ENCODE measurements around the gene MAEL.

DNA sequence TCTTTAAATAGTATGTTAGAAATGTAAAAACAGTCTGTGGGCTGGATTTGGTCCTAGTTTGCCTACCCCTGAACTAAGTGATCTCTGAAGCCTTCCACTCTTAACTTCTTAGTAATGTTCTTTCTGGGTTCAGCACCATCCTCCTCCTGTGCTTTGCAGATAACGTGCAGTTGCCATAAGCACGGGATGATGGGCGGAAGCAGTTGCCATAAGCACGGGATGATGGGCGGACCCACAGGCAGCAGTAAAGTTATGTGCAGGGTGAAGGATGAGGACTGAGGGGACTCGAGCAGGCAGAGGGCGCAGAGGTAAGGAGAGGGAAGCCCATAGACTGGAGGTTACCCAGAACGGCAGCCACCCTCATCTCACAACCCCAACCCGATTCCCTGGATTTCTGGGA lies 75.5 kb downstream of the MAEL start:
- no peak for TF ChIP-seq POLR2A (IDR thresholded peaks at IDR 0.05; ENCODE audit: borderline replicate concordance, extremely low read depth, insufficient read depth, insufficient read length)
- TF ChIP-seq, protein P1, sequence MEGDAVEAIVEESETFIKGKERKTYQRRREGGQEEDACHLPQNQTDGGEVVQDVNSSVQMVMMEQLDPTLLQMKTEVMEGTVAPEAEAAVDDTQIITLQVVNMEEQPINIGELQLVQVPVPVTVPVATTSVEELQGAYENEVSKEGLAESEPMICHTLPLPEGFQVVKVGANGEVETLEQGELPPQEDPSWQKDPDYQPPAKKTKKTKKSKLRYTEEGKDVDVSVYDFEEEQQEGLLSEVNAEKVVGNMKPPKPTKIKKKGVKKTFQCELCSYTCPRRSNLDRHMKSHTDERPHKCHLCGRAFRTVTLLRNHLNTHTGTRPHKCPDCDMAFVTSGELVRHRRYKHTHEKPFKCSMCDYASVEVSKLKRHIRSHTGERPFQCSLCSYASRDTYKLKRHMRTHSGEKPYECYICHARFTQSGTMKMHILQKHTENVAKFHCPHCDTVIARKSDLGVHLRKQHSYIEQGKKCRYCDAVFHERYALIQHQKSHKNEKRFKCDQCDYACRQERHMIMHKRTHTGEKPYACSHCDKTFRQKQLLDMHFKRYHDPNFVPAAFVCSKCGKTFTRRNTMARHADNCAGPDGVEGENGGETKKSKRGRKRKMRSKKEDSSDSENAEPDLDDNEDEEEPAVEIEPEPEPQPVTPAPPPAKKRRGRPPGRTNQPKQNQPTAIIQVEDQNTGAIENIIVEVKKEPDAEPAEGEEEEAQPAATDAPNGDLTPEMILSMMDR (IDR thresholded peaks at IDR 0.05 in 2 of 3, conservative IDR thresholded peaks at IDR 0.05 in 1 of 3; ENCODE audit: borderline replicate concordance in 1 of 3, insufficient read depth in 1 of 3, low read depth in 2 of 3, low read length in 2 of 3): no peak
- no peak for TF ChIP-seq EZH2 (IDR thresholded peaks at IDR 0.05)
- TF ChIP-seq ZFX (IDR thresholded peaks at IDR 0.05): no peak
- TF ChIP-seq, protein P2, sequence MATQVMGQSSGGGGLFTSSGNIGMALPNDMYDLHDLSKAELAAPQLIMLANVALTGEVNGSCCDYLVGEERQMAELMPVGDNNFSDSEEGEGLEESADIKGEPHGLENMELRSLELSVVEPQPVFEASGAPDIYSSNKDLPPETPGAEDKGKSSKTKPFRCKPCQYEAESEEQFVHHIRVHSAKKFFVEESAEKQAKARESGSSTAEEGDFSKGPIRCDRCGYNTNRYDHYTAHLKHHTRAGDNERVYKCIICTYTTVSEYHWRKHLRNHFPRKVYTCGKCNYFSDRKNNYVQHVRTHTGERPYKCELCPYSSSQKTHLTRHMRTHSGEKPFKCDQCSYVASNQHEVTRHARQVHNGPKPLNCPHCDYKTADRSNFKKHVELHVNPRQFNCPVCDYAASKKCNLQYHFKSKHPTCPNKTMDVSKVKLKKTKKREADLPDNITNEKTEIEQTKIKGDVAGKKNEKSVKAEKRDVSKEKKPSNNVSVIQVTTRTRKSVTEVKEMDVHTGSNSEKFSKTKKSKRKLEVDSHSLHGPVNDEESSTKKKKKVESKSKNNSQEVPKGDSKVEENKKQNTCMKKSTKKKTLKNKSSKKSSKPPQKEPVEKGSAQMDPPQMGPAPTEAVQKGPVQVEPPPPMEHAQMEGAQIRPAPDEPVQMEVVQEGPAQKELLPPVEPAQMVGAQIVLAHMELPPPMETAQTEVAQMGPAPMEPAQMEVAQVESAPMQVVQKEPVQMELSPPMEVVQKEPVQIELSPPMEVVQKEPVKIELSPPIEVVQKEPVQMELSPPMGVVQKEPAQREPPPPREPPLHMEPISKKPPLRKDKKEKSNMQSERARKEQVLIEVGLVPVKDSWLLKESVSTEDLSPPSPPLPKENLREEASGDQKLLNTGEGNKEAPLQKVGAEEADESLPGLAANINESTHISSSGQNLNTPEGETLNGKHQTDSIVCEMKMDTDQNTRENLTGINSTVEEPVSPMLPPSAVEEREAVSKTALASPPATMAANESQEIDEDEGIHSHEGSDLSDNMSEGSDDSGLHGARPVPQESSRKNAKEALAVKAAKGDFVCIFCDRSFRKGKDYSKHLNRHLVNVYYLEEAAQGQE (IDR thresholded peaks at IDR 0.05; ENCODE audit: low read depth): no peak
- no peak for TF ChIP-seq SRF (IDR thresholded peaks at IDR 0.05; ENCODE audit: low read depth)
- TF ChIP-seq POLR2AphosphoS5 (IDR thresholded peaks at IDR 0.05; ENCODE audit: low read depth, low read length): no peak
- TF ChIP-seq, protein P3, sequence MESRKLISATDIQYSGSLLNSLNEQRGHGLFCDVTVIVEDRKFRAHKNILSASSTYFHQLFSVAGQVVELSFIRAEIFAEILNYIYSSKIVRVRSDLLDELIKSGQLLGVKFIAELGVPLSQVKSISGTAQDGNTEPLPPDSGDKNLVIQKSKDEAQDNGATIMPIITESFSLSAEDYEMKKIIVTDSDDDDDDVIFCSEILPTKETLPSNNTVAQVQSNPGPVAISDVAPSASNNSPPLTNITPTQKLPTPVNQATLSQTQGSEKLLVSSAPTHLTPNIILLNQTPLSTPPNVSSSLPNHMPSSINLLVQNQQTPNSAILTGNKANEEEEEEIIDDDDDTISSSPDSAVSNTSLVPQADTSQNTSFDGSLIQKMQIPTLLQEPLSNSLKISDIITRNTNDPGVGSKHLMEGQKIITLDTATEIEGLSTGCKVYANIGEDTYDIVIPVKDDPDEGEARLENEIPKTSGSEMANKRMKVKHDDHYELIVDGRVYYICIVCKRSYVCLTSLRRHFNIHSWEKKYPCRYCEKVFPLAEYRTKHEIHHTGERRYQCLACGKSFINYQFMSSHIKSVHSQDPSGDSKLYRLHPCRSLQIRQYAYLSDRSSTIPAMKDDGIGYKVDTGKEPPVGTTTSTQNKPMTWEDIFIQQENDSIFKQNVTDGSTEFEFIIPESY (IDR thresholded peaks at IDR 0.05; ENCODE audit: extremely low read depth, insufficient replicate concordance, low read length): no peak
- TF ChIP-seq YY1 (IDR thresholded peaks at IDR 0.05; ENCODE audit: extremely low read depth, insufficient replicate concordance, low read depth, low read length): no peak
- TF ChIP-seq RAD21 (IDR thresholded peaks at IDR 0.05; ENCODE audit: low read depth): no peak
- TF ChIP-seq, protein P4, sequence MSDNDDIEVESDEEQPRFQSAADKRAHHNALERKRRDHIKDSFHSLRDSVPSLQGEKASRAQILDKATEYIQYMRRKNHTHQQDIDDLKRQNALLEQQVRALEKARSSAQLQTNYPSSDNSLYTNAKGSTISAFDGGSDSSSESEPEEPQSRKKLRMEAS (IDR thresholded peaks at IDR 0.05): no peak
- TF ChIP-seq ZNF274 (IDR thresholded peaks at IDR 0.05; ENCODE audit: low read depth, low read length): no peak
- TF ChIP-seq SP1 (IDR thresholded peaks at IDR 0.05; ENCODE audit: low read depth): no peak
- TF ChIP-seq EZH2phosphoT487 (IDR thresholded peaks at IDR 0.05; ENCODE audit: borderline replicate concordance): no peak
